Esophagus muscularis mucosa (tissue), 4 donors: ENCODE data around the gene PKD1L1. TPM values are rescaled to one million over a fixed set of nuclear protein-coding genes. Genes with fewer than 3 reads are reported as not detected.

Source experiments
- DNase-seq: peaks from one replicate; pipeline ENCODE4 v3.0.0-alpha.2; 2017; ENCODE audit errors: extremely low spot score
- H3K27ac ChIP-seq, 4 donors: fragments of 200-600 bp; sonication (generic); replicated peaks in 1 of 4; 1 replicate in 3 of 4; 2 replicates in 1 of 4; pipeline ENCODE4 v1.5.1; 2016 to 2019; ENCODE audit warnings: mild to moderate bottlenecking in 1 of 4
- H3K27me3 ChIP-seq, 4 donors: fragments of 200-600 bp; sonication (generic); one replicate each; pipeline versions ENCODE4 v1.5.1 to v1.6.0; 2016 to 2019
- H3K36me3 ChIP-seq, 4 donors: fragments of 200-600 bp; sonication (generic); one replicate each; pipeline ENCODE4 v1.5.1; 2016 to 2019
- H3K4me1 ChIP-seq, 4 donors: fragments of 200-600 bp; sonication (generic); one replicate each; pipeline ENCODE4 v1.5.1; 2016 to 2019
- H3K4me3 ChIP-seq, 4 donors: fragments of 200-600 bp; sonication (generic); 1 replicate in 2 of 4; 2 replicates in 2 of 4; pipeline ENCODE4 v1.5.1; 2016 to 2019; ENCODE audit warnings: mild to moderate bottlenecking in 4 of 4, moderate library complexity in 1 of 4
- H3K9me3 ChIP-seq, 4 donors: fragments of 200-600 bp; sonication (generic); 1 replicate in 3 of 4; 2 replicates in 1 of 4; pipeline ENCODE4 v1.5.1; 2016 to 2019
- EP300 ChIP-seq: sonication (generic); formaldehyde crosslinking; IDR thresholded peaks from one replicate; pipeline ENCODE4 v1.6.1; 2017; ENCODE audit warnings: antibody characterized with exemption
- POLR2A ChIP-seq: fragments of 450-650 bp; IDR thresholded peaks from one replicate; pipeline ENCODE4 v1.6.1; 2017; ENCODE audit warnings: antibody characterized with exemption, moderate library complexity, mild to moderate bottlenecking, low read depth
- POLR2AphosphoS5 ChIP-seq, 2 donors: sonication (generic); formaldehyde crosslinking; IDR thresholded peaks; one replicate each; pipeline ENCODE4 v1.6.1; 2017; ENCODE audit warnings: antibody characterized with exemption in 2 of 2
- WGBS: methylation state at CpG from one replicate; pipeline ENCODE4 v1.1.5; 2018; 5-methylcytosine and 5-hydroxymethylcytosine counted together
- intact Hi-C: fragments of 100-400 bp; cut with DNase I; formaldehyde crosslinking; loops from one replicate; pipeline ENCODE4 v1.15.1; 2023
- total RNA-seq, 4 donors: library from RNA; depleted of rRNA; stranded (reverse); fragments of >200 nt; gene quantifications; one replicate each; pipeline versions ENCODE4 v1.1.0 to v1.2.1, GENCODE V29; 2016
- TF ChIP-seq, protein P1 (sequence below), 3 experiments: fragments of 200-600 bp in 2 of 3; fragments of 450-650 bp in 1 of 3; sonication (generic) in 2 of 3; IDR thresholded peaks; one replicate each; pipeline ENCODE4 v1.5.1; 2017 to 2019; ENCODE audit warnings: antibody characterized with exemption in 3 of 3, mild to moderate bottlenecking in 2 of 3, moderate library complexity in 1 of 3

Gene PKD1L1
- total RNA-seq, 4 donors from 2014 or later, result 0.50 to 1.7 (median 0.73) TPM

- H3K27ac ChIP-seq, result peak overlapping the region in 2 of 4 donors; percentile 48 to 56
- H3K4me1 ChIP-seq, result peaks cover 0 to 31% (median 19%) of the 10 kb centered on the region in 4 donors
- H3K9me3 ChIP-seq, result no peaks in the 10 kb centered on the region
- TF ChIP-seq POLR2A, result no peak
- TF ChIP-seq, protein P1, sequence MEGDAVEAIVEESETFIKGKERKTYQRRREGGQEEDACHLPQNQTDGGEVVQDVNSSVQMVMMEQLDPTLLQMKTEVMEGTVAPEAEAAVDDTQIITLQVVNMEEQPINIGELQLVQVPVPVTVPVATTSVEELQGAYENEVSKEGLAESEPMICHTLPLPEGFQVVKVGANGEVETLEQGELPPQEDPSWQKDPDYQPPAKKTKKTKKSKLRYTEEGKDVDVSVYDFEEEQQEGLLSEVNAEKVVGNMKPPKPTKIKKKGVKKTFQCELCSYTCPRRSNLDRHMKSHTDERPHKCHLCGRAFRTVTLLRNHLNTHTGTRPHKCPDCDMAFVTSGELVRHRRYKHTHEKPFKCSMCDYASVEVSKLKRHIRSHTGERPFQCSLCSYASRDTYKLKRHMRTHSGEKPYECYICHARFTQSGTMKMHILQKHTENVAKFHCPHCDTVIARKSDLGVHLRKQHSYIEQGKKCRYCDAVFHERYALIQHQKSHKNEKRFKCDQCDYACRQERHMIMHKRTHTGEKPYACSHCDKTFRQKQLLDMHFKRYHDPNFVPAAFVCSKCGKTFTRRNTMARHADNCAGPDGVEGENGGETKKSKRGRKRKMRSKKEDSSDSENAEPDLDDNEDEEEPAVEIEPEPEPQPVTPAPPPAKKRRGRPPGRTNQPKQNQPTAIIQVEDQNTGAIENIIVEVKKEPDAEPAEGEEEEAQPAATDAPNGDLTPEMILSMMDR (IDR thresholded peaks at IDR 0.05), result no peak
- no peak for TF ChIP-seq EP300
- TF ChIP-seq POLR2AphosphoS5 (IDR thresholded peaks at IDR 0.05), result no peak
- DNase-seq, result no peak
- WGBS, result 65% methylated on average over 8 of the region's 9 CpGs
- H3K27me3 ChIP-seq, result no peaks in the 10 kb centered on the region
- no peaks in the 10 kb centered on the region for H3K36me3 ChIP-seq
- no peak overlapping the region for H3K4me3 ChIP-seq
- intact Hi-C loops, result no loop called here
These were observed 184.9 kb downstream of the PKD1L1 start for GRCh38 chr7:47763063-47763974.

- TF ChIP-seq POLR2AphosphoS5 (IDR thresholded peaks at IDR 0.05), result no peak
- no peak for TF ChIP-seq EP300
- TF ChIP-seq POLR2A, result no peak
- TF ChIP-seq, protein P1 (IDR thresholded peaks at IDR 0.05), result no peak
- no peak overlapping the region for H3K4me3 ChIP-seq
- H3K27ac ChIP-seq, result peak overlapping the region in 1 of 4 donors; percentile 56
- intact Hi-C loops, result no loop called here
- DNase-seq, result no peak
- 91% methylated on average over 1 of the region's 4 CpGs for WGBS
- H3K27me3 ChIP-seq, result no peaks in the 10 kb centered on the region
- H3K4me1 ChIP-seq, result peaks cover 0 to 37% (median 24%) of the 10 kb centered on the region in 4 donors
- H3K9me3 ChIP-seq, result no peaks in the 10 kb centered on the region
- no peaks in the 10 kb centered on the region for H3K36me3 ChIP-seq
These were observed 185.6 kb downstream of the PKD1L1 start for GRCh38 chr7:47762746-47763062.

DNA sequence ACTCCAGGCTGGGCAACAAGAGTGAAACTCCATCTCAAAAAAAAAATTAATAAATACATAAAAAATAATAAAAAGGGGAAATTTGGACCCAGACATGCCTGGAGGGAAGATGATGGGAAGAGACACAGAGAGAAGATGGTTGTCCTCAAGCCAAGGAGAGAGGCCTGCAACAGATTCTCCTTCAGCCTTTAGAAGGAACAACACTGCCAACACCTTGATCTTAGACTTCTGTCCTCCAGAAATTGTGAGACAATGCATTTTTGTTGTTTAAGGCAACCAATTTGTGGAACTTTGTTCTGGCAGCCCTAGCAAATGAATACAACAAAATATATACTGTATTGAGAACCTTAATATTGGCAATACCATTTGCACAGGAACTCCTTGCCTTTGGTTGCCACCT lies 186.1 kb downstream of the PKD1L1 start:
- Histone ChIP-seq H3K27ac (no peak overlapping the region), H3K4me1 (peaks cover 0 to 42% (median 25%) of the 10 kb centered on the region in 4 donors), H3K4me3 (no peak overlapping the region), H3K9me3 (no peaks in the 10 kb centered on the region), H3K36me3 (no peaks in the 10 kb centered on the region), H3K27me3 (no peaks in the 10 kb centered on the region)
- no peak for DNase-seq
- intact Hi-C loops, result no loop called here
- TF ChIP-seq POLR2AphosphoS5 (IDR thresholded peaks at IDR 0.05), result no peak
- TF ChIP-seq EP300, result no peak
- TF ChIP-seq POLR2A, result no peak
- TF ChIP-seq, protein P1 (IDR thresholded peaks at IDR 0.05), result no peak

- WGBS, result 89% methylated on average over 4 of the region's 4 CpGs
- Histone ChIP-seq H3K27me3 (no peaks in the 10 kb centered on the region), H3K4me1 (peaks cover 0 to 28% (median 17%) of the 10 kb centered on the region in 4 donors), H3K9me3 (no peaks in the 10 kb centered on the region), H3K36me3 (no peaks in the 10 kb centered on the region), H3K4me3 (no peak overlapping the region), H3K27ac (peak overlapping the region in 2 of 4 donors; percentile 55 to 68)
- no peak for TF ChIP-seq EP300
- no peak for TF ChIP-seq POLR2A
- TF ChIP-seq, protein P1 (IDR thresholded peaks at IDR 0.05), result peak in 1 of 3 experiments; percentile 13
- no peak for TF ChIP-seq POLR2AphosphoS5 (IDR thresholded peaks at IDR 0.05)
- intact Hi-C loops, result no loop called here
- no peak for DNase-seq
These were observed 189.1 kb downstream of the PKD1L1 start for GRCh38 chr7:47759056-47759706.
